Hematopoietic multipotent progenitor cell treated with erythropoietin and hydrocortisone succinate and interleukin-3 and kit ligand, for 4 days (in vitro differentiated cells): ENCODE results near the gene OR7G1.

Source experiments
- DNase-seq: peaks from one replicate; pipeline ENCODE4 v3.0.0-alpha.2; 2015

OR7G1 gene

DNA sequence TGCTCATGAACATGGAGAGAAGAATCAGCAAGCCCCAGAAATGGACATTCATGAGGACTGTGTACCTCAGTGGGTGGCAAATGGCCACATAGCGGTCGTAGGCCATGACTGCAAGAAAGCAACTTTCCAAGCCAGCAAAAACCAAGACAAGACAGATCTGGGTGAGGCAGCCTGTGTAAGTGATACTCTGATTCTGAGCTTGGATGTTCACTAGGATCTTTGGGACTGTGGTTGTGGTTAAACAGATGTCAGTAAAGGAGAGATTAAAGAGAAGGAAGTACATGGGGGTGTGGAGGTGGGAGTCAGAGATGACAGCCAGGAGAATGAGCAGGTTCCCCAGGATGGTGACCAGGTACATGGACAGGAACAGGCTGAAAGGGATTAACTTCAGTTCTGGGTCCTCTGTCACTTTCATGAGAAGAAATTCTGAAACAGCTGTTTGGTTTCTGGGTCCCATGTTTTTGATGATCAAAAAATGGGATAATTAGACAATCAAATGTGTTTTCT is at the start of gene OR7G1:
TSS of gene OR7G1 (minus strand) at position 457 of the 507 bp plus-strand sequence. CDS start at position 457, 0 bp downstream.
- no peak for DNase-seq

DNA sequence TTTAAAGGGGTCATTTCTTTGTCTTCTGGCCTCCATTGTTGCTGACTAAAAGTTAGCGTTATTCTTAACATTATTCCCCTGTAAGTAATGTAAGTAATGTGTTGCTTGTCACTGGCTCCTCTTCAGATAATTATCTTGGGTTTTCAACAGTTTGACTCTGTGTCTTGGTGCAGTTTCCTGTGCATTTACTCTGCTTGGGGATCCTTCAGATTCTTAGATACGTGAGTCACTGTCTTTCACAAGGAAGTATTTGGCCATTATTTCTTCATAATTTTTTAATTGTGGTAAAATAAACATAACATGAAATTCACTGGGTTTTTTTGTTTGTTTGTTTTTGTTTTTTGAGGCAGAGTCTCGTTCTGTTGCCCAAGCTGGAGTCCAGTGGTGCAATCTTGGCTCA is 49.7 kb upstream of the OR7G1 start:
- DNase-seq: no peak

DNA sequence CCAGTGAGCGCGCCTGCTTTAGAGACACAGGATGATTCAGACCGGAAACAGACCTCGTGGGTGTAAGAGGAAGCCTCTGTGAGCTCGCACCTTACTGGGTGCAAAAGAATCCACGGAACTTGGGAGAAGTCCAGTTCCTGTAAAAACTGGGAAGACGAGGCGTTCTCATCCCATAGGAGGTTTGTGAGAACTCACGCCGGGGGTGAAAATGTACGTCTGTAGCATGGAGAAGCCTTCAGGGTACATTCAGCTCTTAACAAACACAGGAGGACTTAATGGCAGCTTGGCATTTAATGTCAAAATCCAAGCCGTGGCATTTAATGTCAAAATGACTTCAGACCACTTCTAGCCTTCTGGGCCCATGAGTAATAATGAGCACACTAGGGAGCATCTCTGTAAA is 45.9 kb upstream of the OR7G1 start:
- no peak for DNase-seq

DNA sequence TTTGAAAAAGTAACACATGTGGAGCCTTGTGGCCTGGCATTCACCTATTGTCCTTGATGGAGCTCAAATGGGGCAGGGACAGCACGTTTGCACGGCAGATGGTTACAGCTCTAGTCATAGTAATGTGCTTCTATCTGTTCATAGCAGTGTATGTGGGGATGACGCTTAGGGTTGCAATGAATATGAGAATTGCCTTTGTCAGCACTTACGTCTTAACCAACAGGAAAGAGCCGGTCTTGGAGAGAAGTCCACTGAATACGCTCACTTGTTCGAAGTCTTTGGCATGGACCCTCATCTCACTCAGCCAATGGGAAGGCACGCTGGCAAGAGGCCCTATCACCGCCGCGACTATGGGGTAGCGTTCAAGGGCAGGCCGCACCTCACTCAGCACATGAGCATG is 44.3 kb upstream of the OR7G1 start:
- no peak for DNase-seq

- no peak for DNase-seq
Observed at GRCh38 chr19:9156304-9156703, 40.7 kb upstream of the OR7G1 start.

DNA sequence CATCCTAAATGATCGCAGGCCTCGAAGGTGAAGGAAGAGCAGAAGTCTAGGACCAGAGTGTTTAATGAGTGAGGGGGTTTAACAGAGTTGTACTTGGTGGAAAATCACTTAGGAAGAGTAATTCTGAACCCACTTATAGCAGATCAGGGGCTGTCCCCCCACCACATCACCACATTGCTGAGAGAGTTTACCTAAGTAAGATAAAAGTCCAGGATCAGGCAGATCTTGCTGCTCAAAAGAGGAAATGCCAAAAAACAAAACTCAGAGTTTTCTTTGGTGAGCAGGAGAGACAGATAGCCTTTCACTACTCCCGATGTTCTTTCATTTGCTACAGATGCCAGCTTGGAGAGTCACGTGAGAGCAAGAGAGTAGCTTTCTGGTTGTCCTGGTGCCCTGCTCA is 40.0 kb upstream of the OR7G1 start:
- no peak for DNase-seq

- DNase-seq: no peak
Observed at GRCh38 chr19:9151367-9151766, 35.8 kb upstream of the OR7G1 start.

DNA sequence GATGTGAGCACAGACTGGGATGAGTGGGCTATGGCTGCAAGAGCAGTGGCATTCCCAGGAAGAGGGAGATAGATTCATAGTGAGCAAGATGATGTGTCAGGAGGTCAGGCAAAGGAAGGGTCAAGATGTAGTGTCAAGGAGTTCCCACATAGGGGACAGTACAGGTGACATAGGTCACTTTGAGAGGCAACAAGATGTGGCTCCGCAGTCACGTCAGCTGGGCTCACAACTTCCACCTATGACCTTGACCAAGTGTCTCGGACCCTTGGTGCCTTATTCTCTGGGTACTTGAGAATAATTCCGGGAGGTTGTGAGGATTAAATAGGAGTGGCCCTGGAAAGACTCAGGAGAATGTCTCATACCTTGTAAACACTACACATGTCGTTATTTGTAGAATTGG is 35.1 kb upstream of the OR7G1 start:
- DNase-seq: no peak

GRCh38 chr19:9149997-9150396 is 34.4 kb upstream of the OR7G1 start:
- no peak for DNase-seq

DNA sequence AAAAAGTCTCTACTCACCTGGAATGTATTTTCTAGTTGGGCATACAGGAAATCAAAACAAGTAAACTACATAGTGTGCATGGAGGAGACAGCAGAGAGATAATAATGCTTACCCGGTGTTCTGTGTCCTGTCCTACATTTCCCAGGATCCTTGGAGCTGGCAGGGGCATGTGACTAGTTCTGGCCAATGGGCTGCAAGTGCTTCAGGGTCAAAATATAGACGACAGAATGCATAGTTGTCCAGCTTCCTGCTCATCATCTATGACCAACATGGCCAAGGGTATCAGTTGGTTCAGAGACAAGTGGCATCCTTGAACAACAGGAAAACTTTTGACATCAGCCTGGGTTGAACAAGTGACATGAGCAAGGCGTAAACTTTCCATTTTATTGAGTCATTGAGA is 33.1 kb upstream of the OR7G1 start:
- no peak for DNase-seq

DNA sequence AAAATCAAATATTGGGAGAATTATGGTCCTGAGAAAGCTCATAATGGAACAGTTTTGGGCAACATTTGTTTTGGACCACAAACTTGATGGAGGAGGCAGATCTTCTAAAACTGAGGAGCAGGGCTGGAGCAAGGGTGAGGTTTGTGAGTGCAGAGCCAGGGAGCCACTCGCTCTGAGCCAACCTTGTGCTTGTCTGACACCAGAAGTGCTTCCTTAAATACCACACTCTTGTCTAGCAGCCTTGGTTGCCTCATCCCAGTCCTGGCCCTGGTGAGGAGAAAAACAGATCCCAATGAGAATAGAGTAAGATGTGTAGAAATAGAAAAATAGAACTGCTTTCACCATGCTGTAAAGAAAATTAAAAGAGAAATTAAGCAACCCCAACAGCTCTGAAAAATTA is 31.3 kb upstream of the OR7G1 start:
- DNase-seq: no peak

- peak; percentile 43 for DNase-seq
Observed at GRCh38 chr19:9144920-9145319, 29.4 kb upstream of the OR7G1 start.

GRCh38 chr19:9140159-9140874 is 24.8 kb upstream of the OR7G1 start, which contains the start of gene ZNF317:
Gene ZNF317, plus strand, starts transcription at chr19:9140397. Its CDS starts 15,620 bp downstream, at chr19:9156017.
- peak; percentile 98 for DNase-seq

DNA sequence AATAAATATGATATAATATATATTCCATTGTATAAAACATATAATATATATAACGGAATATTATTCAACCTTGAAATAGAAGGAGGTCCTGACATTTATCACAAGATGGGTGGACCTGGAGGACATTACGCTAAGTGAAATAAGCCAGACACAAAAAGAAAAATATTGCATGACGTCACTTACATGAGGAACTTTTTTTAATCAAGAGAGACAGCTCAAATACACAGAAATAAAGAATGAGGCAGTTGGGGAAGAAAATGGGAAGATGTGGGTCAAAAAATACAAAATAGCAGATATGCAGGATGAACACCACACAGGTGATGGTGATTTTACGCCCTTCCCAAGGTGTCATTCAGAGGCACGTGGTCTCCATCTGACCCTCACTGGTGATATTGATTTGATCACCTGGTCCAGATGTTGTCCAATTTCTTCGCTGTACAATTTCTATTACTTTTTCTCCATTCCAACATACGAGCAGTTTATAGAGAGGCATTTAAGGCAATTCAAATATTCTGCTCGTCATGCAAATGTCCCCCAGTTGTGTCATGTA is 24.1 kb upstream of the OR7G1 start:
- DNase-seq: no peak

GRCh38 chr19:9132422-9132821 is 16.9 kb upstream of the OR7G1 start:
- DNase-seq: no peak

GRCh38 chr19:9130965-9131364 is 15.4 kb upstream of the OR7G1 start:
- DNase-seq: peak; percentile 49

- no peak for DNase-seq
Observed at GRCh38 chr19:9128171-9128570, 12.6 kb upstream of the OR7G1 start.

GRCh38 chr19:9126900-9127405 is 11.4 kb upstream of the OR7G1 start, which contains the start of gene OR7G3:
Gene OR7G3, minus strand, starts transcription at chr19:9126950. Its CDS starts 0 bp downstream, at chr19:9126950.
- no peak for DNase-seq

GRCh38 chr19:9116547-9116946 is 984 bp upstream of the OR7G1 start:
- DNase-seq: no peak

GRCh38 chr19:9109959-9110358 is 5.6 kb downstream of the OR7G1 start:
- no peak for DNase-seq

GRCh38 chr19:9107375-9107774 is 8.2 kb downstream of the OR7G1 start, which contains the start of gene OR7G2:
Gene OR7G2, minus strand, starts transcription at chr19:9107475. Its CDS starts 4,232 bp downstream, at chr19:9103243.
- no peak for DNase-seq

- no peak for DNase-seq
Observed at GRCh38 chr19:9086761-9087160, 28.8 kb downstream of the OR7G1 start, which contains the start of gene OR1M1. Gene OR1M1, plus strand, starts transcription at chr19:9087061. Its CDS starts 6,184 bp downstream, at chr19:9093245.

GRCh38 chr19:9078651-9079050 is 36.9 kb downstream of the OR7G1 start:
- DNase-seq: peak; percentile 15

DNA sequence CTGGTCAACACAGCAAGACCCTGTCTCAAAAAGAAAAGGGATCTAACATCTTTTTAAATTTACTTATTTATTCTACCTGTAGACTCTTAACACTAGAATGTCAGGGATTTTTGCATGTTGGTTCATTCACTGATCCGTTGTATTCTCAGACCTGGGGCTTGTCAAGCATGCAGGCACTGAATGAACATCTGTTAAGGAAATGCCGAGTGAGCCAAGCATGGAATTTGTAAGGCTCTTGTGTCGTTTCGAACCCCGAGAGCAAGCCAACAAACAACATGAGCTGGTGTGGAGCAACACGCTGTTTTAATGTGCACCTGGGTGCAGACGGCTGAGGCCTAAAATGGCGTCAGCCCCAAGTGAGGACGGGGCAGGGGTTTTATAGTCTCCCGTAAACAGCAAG is 38.7 kb downstream of the OR7G1 start:
- DNase-seq: no peak
